ENCODE measurements around the gene CACNB1.
"Not testable (repeated sequence)": the region's sequence is repeated elsewhere in the genome, so short reads cannot be mapped to it uniquely, and the experiment has no call there.

The CACNB1 gene

GRCh38 chr17:39170558-39170957 lies 26.9 kb downstream of the CACNB1 start:
- WGBS, result 91% methylated on average over 6 of the region's 6 CpGs
- Histone ChIP-seq H3K9ac (ENCODE audit: low read depth, low read length) (no peak overlapping the region), H3K4me1 (ENCODE audit: insufficient read depth, low read length) (peaks cover 13% of the 10 kb centered on the region; the same call in 1 of the 2 replicates), H3K36me3 (ENCODE audit: insufficient read depth, low read length) (no peaks in the 10 kb centered on the region), H3K27ac (ENCODE audit: low read depth, low read length) (no peak overlapping the region), H3K4me3 (ENCODE audit: low read length) (no peak overlapping the region), H3K9me3 (ENCODE audit: insufficient read depth, low read depth, low read length) (no peaks in the 10 kb centered on the region), H3K27me3 (ENCODE audit: insufficient read depth, low read length) (peaks cover 23% of the 10 kb centered on the region)

GRCh38 chr17:39170109-39170508 lies 27.4 kb downstream of the CACNB1 start:
- Histone ChIP-seq H3K36me3 (ENCODE audit: insufficient read depth, low read length) (no peaks in the 10 kb centered on the region), H3K27me3 (ENCODE audit: insufficient read depth, low read length) (peaks cover 27% of the 10 kb centered on the region), H3K4me1 (ENCODE audit: insufficient read depth, low read length) (peaks cover 13% of the 10 kb centered on the region; the same call in 1 of the 2 replicates), H3K9ac (ENCODE audit: low read depth, low read length) (no peak overlapping the region), H3K9me3 (ENCODE audit: insufficient read depth, low read depth, low read length) (no peaks in the 10 kb centered on the region), H3K27ac (ENCODE audit: low read depth, low read length) (no peak overlapping the region), H3K4me3 (ENCODE audit: low read length) (no peak overlapping the region)
- WGBS, result 90% methylated on average over 4 of the region's 4 CpGs

- Histone ChIP-seq H3K9me3 (ENCODE audit: insufficient read depth, low read depth, low read length) (no peaks in the 10 kb centered on the region), H3K27me3 (ENCODE audit: insufficient read depth, low read length) (peaks cover 31% of the 10 kb centered on the region), H3K9ac (ENCODE audit: low read depth, low read length) (no peak overlapping the region), H3K4me1 (ENCODE audit: insufficient read depth, low read length) (peaks cover 11% of the 10 kb centered on the region; the same call in 1 of the 2 replicates), H3K36me3 (ENCODE audit: insufficient read depth, low read length) (no peaks in the 10 kb centered on the region), H3K27ac (ENCODE audit: low read depth, low read length) (no peak overlapping the region), H3K4me3 (ENCODE audit: low read length) (no peak overlapping the region)
- WGBS, result 79% methylated on average over 3 of the region's 3 CpGs
Observed at GRCh38 chr17:39169518-39169917, 28.0 kb downstream of the CACNB1 start.

- WGBS, result 98% methylated on average over 14 of the region's 14 CpGs
- Histone ChIP-seq H3K9ac (ENCODE audit: low read depth, low read length) (no peak overlapping the region), H3K9me3 (ENCODE audit: insufficient read depth, low read depth, low read length) (no peaks in the 10 kb centered on the region), H3K27me3 (ENCODE audit: insufficient read depth, low read length) (peaks cover 35% of the 10 kb centered on the region), H3K27ac (ENCODE audit: low read depth, low read length) (no peak overlapping the region), H3K36me3 (ENCODE audit: insufficient read depth, low read length) (no peaks in the 10 kb centered on the region), H3K4me1 (ENCODE audit: insufficient read depth, low read length) (peaks cover 11% of the 10 kb centered on the region; the same call in 1 of the 2 replicates), H3K4me3 (ENCODE audit: low read length) (no peak overlapping the region)
Observed at GRCh38 chr17:39169101-39169500, 28.4 kb downstream of the CACNB1 start.

GRCh38 chr17:39168503-39168902 lies 29.0 kb downstream of the CACNB1 start:
- H3K9me3 ChIP-seq (ENCODE audit: insufficient read depth, low read depth, low read length); H3K4me3 ChIP-seq (ENCODE audit: low read length); H3K27ac ChIP-seq (ENCODE audit: low read depth, low read length); H3K36me3 ChIP-seq (ENCODE audit: insufficient read depth, low read length); H3K9ac ChIP-seq (ENCODE audit: low read depth, low read length): not testable (repeated sequence)
- 96% methylated on average over 10 of the region's 10 CpGs for WGBS
- Histone ChIP-seq H3K27me3 (ENCODE audit: insufficient read depth, low read length) (peaks cover 35% of the 10 kb centered on the region), H3K4me1 (ENCODE audit: insufficient read depth, low read length) (peaks cover 12% of the 10 kb centered on the region; the same call in 1 of the 2 replicates)

GRCh38 chr17:39167476-39167875 lies 30.0 kb downstream of the CACNB1 start:
- no peak overlapping the region for H3K4me3 ChIP-seq (ENCODE audit: low read length)
- H3K9me3 ChIP-seq (ENCODE audit: insufficient read depth, low read depth, low read length), result no peaks in the 10 kb centered on the region
- peaks cover 35% of the 10 kb centered on the region for H3K27me3 ChIP-seq (ENCODE audit: insufficient read depth, low read length)
- H3K4me1 ChIP-seq (ENCODE audit: insufficient read depth, low read length), result peaks cover 12% of the 10 kb centered on the region; the same call in 1 of the 2 replicates
- no peaks in the 10 kb centered on the region for H3K36me3 ChIP-seq (ENCODE audit: insufficient read depth, low read length)
- H3K27ac ChIP-seq (ENCODE audit: low read depth, low read length), result no peak overlapping the region
- no peak overlapping the region for H3K9ac ChIP-seq (ENCODE audit: low read depth, low read length)
- WGBS, result 64% methylated on average over 2 of the region's 2 CpGs

GRCh38 chr17:39166437-39167335 lies 30.8 kb downstream of the CACNB1 start:
- Histone ChIP-seq H3K27ac (ENCODE audit: low read depth, low read length) (no peak overlapping the region), H3K4me1 (ENCODE audit: insufficient read depth, low read length) (peaks cover 12% of the 10 kb centered on the region; the same call in 1 of the 2 replicates), H3K9me3 (ENCODE audit: insufficient read depth, low read depth, low read length) (no peaks in the 10 kb centered on the region), H3K4me3 (ENCODE audit: low read length) (no peak overlapping the region; the same call in 1 of the 2 replicates), H3K27me3 (ENCODE audit: insufficient read depth, low read length) (peaks cover 35% of the 10 kb centered on the region), H3K9ac (ENCODE audit: low read depth, low read length) (no peak overlapping the region), H3K36me3 (ENCODE audit: insufficient read depth, low read length) (no peaks in the 10 kb centered on the region)
- 63% methylated on average over 7 of the region's 7 CpGs for WGBS

GRCh38 chr17:39165841-39166349 lies 31.6 kb downstream of the CACNB1 start, which contains the start of gene ARL5C:
Gene ARL5C, minus strand, starts transcription at chr17:39166161. Its CDS starts 401 bp downstream, at chr17:39165760.
- no peak within 1 kb of the TSS for H3K27ac ChIP-seq (ENCODE audit: low read depth, low read length)
- 0 out of 2 replicates have a peak within 1 kb of the TSS, but pooled peaks have one; percentile 34 for H3K9ac ChIP-seq (ENCODE audit: low read depth, low read length)
- H3K4me1 ChIP-seq (ENCODE audit: insufficient read depth, low read length), result peaks cover 12% of the 10 kb centered on the region; the same call in 1 of the 2 replicates
- peak within 1 kb of the TSS; percentile 73 for H3K4me3 ChIP-seq (ENCODE audit: low read length)
- H3K27me3 ChIP-seq (ENCODE audit: insufficient read depth, low read length), result peaks cover 35% of the 10 kb centered on the region
- H3K36me3 ChIP-seq (ENCODE audit: insufficient read depth, low read length), result no peaks in the 10 kb centered on the region
- 74% methylated on average over 17 of the region's 17 CpGs for WGBS
- no peaks in the 10 kb centered on the region for H3K9me3 ChIP-seq (ENCODE audit: insufficient read depth, low read depth, low read length)

GRCh38 chr17:39165178-39165840 lies 32.2 kb downstream of the CACNB1 start:
- no peak overlapping the region for H3K27ac ChIP-seq (ENCODE audit: low read depth, low read length)
- 0 out of 2 replicates have a peak overlapping the region, but pooled peaks have one; percentile 34 for H3K9ac ChIP-seq (ENCODE audit: low read depth, low read length)
- H3K36me3 ChIP-seq (ENCODE audit: insufficient read depth, low read length), result no peaks in the 10 kb centered on the region
- 17% methylated on average over 51 of the region's 51 CpGs for WGBS
- peaks cover 35% of the 10 kb centered on the region for H3K27me3 ChIP-seq (ENCODE audit: insufficient read depth, low read length)
- peaks cover 12% of the 10 kb centered on the region; the same call in 1 of the 2 replicates for H3K4me1 ChIP-seq (ENCODE audit: insufficient read depth, low read length)
- H3K4me3 ChIP-seq (ENCODE audit: low read length), result peak overlapping the region; percentile 73
- no peaks in the 10 kb centered on the region for H3K9me3 ChIP-seq (ENCODE audit: insufficient read depth, low read depth, low read length)

- Histone ChIP-seq H3K27ac (ENCODE audit: low read depth, low read length) (no peak overlapping the region), H3K9me3 (ENCODE audit: insufficient read depth, low read depth, low read length) (no peaks in the 10 kb centered on the region), H3K27me3 (ENCODE audit: insufficient read depth, low read length) (peaks cover 35% of the 10 kb centered on the region), H3K36me3 (ENCODE audit: insufficient read depth, low read length) (no peaks in the 10 kb centered on the region), H3K4me3 (ENCODE audit: low read length) (peak overlapping the region; percentile 73), H3K4me1 (ENCODE audit: insufficient read depth, low read length) (peaks cover 12% of the 10 kb centered on the region; the same call in 1 of the 2 replicates), H3K9ac (ENCODE audit: low read depth, low read length) (peak overlapping the region; percentile 34; the same call in 1 of the 2 replicates)
- under 1% methylated on average over 15 of the region's 15 CpGs for WGBS
Observed at GRCh38 chr17:39164675-39165143, 32.8 kb downstream of the CACNB1 start.
